Nucleus accumbens (tissue), 56 donors: ENCODE data around the gene OGFOD2.
"Not testable (repeated sequence)": the region's sequence is repeated elsewhere in the genome, so short reads cannot be mapped to it uniquely, and the experiment has no call there.

Experiments used
- DNase-seq, 56 donors: peaks; one replicate each; lab custom pipeline; 2025; lab: John Stamatoyannopoulos, UW

OGFOD2 gene

DNA sequence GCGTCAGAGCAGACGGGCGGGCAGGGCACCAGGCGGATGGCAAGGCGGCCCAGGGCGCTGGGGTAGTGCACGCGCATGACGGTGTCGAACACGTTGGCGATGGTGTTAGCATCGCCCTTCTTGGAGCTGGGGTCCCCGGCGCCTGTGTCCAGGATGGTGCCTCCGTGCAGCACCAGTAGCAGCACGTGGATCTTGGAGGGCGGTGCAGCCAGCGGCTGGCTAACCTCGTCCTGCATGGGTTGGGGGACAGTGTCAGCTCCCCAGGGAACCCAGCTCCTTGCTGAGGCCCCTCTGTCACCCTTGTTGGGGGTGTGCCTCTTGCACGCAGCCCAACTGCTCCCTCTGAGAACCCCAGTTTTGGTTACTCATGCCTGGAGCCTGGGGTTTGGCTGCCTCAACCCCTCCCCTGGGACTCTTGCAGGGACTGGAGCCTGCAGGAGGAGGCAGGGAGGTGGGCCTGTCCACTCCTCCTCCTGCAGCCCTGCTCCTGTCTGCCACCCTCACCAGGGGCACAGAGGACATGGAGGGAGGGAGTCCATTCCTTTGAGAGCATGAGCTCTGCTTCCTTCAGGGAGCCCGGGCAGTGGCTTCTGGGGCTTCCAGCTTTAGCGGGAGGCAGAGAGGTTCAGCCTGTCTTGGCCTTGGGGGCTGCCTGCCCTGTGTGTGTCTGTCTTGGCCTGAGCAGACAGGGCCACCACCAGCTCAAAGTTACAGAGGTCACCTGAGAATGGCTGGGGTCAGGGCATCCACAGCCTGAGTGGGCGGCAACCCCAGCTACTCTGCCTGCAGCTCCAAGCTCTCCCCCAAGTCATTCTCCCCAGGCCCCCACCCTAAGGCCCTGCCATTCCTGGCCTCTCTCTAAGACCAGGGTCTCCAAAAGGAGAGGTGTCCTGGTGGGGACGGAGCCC, 22.6 kb downstream of the OGFOD2 start:
- DNase-seq: no peak

DNA sequence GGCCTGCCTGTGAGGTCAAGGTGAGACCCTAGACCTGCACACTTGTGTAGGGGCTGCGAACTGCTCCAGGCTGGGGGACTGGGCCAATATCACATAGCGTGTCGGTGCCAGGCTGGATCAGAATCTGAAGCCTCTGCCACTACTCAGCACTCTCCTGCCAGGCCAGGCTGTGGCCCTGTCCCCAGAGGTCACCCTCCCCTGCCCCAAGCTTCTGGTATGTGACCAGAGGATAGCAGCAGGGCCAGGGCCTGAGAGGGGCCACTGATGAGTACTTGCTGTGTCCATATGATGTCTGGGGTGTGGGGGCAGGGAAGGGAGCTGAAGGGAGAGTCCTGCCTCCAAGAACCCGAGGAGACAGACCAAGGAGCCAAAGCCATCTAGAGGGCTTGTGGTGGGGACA, 23.3 kb downstream of the OGFOD2 start:
- DNase-seq: no peak

DNA sequence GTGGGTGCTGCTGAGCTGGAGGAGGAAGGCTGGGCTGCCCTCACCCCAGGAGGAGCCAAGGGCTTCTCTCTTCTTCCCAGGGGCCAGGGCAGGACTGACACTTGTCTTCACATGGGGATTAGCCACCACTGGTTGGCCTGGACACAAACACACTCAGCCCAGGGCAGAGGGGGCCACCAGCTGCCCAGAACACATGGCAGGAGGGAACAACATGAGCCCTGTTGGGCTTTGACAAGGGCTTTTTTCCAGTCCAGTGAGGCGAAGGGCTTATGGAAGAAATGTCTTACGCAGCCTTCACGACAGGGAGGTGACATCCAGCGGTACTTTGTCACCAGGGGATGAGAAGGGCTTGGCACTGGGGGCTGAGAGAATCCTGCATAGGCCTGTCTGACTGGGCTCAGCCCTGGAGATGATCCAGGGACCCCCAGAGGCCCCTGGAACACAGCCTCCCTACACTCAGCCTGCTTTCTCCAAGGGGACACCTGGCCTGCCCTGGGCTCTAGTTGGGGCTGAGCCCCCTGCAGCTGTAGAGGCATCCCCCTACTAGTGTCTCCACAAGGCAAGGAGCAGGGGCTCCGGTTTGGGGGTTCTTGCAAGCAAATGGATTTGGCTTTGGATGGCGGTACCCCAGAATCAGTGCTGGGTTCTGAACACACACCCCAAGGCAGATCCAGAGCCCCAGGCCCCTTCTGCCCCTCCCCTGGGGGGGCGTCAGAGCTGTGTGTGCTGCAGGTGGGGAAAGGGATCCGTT, 24.3 kb downstream of the OGFOD2 start:
- peak in 19 of 56 donors; percentile 3 to 46 (median 16) for DNase-seq

DNA sequence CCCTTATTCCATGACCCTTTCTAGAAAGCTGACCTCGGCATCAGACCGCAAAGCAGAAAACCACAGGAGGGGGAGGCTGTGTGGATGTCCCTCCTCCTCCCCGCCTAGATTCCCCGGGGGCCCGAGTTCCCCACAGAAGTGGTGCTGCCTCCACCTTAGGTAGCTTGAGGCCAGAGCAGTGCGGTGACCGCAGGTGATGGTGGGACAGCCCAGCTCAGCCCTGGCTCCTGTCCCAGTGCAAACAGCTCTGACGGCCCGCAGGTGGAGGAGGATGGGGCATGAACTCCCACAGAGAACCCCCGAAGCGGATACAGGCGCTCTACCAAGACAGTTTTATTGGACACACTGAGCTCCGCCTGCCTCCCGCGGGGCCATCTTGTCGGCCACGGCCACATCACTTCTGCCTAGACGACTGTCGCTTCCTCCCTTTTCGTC, 25.0 kb downstream of the OGFOD2 start:
- DNase-seq: no peak

DNA sequence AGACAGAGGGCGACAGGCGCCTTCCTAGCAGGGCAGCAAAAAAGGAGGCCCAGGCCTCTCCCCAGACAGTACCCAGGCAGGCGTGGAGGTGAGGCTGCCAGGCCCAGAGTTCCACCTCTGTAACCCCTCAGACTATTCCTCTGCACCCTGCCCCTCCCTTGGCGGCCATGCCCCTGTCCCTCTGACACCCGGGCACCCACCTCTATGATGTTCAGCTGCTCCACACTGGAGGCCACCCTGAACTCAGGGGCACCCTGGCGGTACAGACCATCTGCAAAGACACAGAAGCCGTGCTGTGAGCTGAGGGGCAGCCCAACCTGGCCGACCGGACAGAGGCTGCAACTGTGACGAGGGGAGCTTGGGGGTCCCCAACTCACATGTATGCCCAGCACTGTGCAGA, 25.5 kb downstream of the OGFOD2 start:
- no peak for DNase-seq

DNA sequence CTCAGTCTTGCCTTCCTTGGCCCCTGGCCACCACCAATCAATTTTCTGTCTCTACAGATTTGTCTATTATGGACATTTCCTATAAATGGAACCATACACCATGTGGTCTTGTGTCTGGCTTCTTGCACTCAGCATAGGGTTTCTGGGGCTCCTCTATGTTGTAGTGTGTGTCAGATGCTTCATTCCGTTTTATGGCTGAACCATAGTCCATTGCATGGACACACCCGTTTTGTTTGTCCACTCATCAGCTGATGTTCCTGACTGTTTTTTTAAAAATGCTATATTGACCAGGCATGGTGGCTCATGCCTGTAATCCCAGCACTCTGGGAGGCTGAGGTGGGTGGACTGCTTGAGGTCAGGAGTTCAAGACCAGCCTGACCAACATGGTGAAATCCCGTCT, 26.4 kb downstream of the OGFOD2 start:
- DNase-seq: no peak

DNA sequence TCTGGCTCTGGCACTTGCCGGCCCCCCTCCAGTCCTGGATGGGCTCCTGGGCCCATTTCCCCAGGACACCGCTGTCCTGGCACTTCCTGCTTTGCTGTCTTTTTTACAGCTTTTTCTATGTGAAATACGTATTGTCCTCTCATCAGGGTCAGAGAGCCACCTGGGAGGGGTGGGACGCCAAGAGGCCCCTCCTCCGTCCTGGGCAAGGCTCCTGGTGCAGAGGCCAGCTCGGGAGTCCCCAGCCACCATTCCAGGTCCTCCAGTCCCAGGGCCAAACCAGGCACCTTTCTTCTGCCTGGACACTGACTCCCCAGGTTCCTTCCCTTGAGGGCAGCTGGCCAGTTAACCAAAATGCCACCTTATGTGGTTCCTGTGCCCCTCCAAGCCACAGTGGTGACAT, 28.2 kb downstream of the OGFOD2 start:
- no peak for DNase-seq

DNA sequence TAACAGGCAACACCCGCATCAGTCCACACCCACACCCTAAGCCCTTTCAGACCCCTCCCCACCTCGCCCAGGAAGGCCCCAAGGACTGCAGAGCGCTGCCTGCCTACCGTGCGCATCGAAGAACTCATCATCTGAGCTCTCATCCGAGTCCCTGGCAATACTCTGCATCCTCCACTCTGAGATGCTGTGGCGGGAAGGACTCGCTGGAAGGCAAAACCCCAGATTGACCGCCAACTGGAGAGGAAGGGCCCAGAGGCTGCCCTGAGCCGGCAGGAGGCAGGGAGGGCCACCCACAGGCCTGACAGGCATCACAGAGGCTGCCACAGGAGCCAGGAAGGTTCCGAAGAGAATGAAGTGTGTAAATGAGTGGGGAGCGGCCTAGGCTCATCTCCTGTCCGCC, 29.2 kb downstream of the OGFOD2 start:
- no peak for DNase-seq

DNA sequence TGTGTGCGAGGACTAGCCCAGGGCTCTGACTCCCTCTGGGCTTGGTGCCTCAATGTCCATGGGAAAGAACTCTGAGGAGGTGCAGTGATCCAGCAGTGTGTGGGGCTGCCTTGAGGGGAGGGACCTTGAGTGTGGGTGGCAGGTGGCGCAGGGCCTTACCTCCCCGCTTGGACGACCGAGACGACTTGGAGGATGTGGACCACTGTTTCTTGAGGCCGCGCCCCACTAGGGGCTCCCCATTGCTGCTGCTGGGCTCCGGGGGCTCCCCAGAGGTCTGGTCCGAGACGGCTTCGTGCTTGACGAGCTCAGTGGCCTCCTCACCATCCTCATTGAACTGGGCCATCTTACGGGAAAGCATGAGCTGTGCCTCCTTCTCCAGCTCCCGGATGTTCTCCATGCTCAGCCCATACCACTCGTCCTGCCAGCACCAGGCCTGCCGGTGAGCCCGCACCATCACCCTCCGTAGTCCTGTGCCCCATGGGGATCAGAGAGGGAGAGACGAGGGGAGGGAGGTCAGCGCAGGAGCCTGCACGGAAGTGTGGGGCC, 30.1 kb downstream of the OGFOD2 start:
- no peak for DNase-seq

DNA sequence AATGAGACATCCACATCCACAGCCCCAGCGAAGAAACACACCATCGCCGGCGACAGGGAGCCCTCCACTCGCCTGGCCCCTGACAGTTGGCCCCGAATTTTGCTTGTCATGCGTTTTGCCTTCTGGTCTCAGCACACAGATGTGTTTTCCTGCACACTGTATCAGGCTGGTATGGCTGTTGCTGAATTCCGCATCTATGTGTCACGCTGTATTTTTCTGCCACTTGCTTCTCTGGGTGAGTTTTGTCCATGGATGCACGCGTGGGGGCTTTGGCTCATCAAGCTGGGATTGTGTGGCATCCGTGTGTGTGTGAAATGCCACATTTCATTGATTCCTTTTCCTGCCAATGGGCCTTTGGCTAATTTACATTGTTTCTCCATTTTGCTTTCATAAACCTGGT, 31.9 kb downstream of the OGFOD2 start:
- no peak for DNase-seq

DNA sequence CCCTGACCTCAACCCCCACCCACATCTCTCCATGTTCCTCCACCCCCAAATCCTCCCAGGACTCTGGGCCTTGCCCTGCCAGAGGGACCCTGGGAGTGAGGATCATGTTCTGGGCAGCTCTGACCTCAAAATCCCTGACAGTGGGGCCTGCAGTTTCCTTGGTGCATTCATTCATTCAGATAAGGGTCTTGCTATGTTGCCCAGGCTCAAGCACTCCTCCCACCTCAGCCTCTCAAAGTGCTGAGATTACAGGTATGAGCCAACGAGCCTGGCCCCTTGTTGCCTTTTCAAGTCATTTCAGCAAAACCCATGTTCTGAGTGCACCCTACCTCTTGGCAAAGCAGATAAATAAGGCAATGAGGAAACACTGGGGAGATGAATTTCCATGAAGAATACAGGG, 35.1 kb downstream of the OGFOD2 start:
- DNase-seq: no peak

DNA sequence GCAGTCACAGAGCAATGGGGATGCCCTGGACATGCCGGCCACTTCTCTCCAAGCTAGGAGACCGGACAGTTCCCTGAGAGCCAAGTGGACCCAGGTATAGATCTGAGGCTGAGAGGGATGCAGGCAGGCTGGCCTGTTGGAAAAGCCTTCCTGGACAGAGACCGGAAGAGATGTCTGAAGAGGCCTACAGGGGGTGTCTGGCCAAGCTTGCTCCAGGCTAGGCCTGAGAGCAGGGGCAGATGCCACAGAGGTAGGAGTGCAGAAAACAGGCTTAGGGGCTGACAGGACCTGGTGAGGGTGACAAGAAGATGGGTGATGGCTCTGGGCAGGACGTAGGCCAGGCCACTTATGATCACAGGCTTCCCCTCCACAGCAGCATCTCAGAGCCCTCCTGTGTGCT, 35.6 kb downstream of the OGFOD2 start:
- no peak for DNase-seq

DNA sequence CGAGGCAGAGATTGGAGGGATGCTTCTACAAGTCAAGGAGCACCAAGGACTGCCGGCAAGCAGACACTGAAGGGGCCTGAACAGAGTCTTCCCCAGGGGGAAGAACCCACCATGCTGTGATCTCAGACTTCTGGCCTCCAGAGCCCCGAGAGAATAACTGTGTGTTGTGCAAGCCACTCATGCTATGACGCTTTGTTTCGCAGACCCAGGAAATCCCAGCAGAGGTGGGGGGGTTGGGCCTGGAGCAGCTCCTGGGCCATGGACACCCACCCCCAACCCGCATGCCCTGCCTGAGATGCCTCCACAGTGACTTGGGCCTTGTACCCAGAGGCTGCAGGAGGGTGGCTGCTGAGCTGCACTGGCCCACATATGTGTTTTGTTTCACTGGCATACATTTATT, 36.7 kb downstream of the OGFOD2 start:
- no peak for DNase-seq

DNA sequence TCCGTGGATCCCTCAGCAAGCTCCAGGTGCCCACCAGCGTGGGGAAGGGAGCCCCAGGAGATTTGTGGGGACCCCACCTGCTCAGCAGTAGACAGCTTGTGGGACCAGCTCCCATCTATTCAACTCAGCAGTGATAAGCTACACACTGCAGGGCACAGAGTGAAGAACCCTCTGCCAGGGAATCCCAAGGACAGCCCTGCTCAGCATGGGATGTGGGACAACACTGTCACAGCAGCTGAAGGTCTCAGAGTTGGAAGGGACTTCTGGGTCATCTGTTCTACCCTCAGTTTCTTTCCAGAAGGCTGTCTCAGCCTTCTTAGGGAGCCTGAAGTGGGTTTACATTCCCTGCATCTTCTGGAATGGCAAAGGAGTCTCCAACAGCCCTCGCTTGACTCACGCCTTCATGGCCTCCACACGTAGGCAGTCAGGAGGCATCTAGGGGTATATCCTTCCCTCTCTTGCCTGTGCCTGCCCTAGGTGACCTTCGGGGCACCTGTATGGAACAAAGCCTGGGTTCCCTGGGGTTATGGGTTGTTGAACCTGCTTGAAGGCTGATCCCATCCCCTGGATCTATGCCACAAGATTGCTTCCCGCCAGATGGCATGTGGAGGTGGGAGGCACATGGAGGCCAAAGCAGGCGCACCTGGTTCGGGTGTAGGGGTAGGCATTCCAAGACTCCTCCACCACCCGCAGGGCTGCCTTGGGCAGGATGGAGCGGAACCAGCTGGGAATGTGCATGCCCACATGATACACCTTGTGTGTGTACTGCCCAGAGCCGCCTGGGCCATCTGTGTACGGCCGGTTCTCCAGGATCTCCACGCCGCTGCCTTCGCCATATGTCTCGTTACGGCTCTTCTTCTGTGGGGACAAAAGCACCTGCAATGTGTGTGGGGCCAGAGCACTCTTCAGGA, 38.4 kb downstream of the OGFOD2 start:
- DNase-seq: no peak

DNA sequence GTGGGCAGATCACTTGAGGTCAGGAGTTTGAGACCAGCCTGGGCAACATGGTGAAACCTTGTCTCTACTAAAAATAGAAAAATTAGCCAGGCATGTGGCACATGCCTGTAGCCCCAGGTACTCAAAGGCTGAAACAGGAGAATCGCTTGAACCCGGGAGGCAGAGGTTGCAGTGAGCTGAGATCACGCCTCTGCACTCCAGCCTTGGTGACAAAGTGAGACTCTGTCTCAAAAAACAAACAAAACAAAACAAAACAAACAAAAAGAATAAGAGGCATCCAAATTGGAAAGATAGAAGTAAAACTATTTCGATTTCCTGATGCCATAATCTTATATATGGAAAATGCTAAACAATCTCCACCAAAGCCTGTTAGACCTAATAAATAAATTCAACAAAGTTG, 39.4 kb downstream of the OGFOD2 start:
- DNase-seq: not testable (repeated sequence)

DNA sequence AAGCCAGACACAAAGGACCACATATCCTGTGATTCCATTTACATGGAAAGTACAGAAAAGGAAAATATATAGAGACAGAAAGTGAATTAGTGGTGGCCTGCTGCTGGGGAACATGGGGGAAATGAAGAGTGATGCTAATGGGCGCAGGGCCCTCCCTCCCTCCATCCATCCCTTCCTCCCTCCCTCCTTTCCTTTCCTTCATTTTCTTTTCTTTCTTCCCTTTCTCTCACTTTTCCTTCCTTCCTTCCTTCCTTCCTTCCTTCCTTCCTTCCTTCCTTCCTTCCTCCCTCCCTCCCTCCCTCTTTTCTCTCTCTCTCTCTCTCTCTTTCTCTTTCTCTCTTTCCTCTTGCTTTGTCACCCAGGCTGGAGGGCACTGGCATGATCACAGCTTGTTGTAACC, 42.7 kb downstream of the OGFOD2 start:
- DNase-seq: no peak

DNA sequence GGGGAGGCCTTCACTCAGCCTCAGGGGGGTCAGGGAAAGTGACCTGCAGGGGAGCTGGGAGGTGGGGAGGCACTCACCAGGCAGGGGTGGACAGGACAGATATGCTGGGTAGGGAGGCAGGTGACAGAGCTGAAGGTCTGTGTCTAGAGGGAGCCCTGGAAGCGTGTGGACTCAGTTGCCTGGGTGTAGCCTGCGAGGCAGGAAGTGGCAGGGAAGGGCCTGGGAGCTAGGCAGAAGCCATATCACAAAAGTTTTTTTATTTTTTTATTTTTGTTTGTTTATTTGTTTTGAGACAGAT, 44.7 kb downstream of the OGFOD2 start:
- no peak for DNase-seq

DNA sequence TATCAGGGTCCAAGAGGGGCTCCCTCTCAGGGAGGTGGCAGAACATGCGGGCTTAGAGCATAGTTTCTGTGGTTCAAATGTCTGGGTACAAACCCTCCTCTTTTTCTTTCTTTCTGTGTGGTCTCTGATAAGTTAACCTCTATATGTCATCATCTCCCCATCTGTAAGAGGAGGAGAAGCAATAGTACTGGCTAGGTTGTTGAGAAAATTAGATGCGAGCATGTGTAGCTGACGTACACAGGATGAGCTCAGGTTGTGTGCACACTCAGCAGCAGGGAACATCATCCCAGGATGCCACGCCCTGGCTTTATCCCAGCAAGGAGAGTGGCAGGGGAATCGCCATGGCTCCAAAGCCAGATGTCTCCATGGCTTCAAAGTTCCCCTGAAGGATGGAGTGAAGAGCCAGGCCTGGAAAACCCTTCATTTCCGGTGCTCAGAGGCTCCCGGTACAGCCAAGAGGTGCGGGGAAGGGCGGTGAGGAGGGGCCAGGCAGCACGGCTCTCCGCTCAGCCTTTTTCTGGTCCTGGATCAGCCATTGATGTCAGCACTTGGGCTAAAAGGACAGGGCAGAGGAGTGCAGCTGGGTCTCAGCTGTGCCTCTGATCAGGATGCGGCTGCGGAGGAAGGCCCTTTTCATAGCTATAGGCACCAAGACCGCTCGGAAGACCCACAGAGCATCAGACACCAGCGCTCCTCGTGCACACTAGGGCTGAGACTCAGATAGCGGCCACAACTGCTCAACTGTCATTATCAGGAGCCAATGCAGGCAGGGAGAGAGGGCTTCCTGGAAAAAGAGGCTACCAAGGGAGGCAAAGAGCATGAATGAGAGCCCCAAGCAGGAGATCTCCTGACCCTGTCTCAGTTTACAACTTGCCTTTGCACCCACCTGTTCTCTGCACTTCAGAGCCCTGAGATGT, 46.9 kb downstream of the OGFOD2 start:
- DNase-seq: no peak

DNA sequence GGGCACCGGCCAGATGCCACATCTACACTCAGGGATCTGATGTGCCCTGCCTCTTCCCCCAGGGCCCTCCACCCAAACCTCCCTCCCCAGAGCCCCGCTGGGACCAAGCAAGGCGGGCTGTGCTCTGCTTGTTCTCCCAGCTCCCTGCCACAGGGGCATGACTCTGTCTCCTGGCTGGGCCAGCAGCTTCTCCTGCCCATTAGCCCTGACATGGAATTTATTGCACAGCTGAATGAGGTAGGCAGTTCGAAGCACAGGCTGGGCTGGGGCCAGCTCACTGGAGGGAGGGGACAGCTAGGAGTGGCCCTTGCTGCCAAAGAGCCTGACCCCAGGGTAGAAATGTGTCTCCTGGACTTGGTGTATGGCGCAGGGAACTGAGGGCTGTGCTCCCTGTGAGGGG, 47.8 kb downstream of the OGFOD2 start:
- no peak for DNase-seq
